Measurements from ENCODE around the gene HMGXB4.

DNA sequence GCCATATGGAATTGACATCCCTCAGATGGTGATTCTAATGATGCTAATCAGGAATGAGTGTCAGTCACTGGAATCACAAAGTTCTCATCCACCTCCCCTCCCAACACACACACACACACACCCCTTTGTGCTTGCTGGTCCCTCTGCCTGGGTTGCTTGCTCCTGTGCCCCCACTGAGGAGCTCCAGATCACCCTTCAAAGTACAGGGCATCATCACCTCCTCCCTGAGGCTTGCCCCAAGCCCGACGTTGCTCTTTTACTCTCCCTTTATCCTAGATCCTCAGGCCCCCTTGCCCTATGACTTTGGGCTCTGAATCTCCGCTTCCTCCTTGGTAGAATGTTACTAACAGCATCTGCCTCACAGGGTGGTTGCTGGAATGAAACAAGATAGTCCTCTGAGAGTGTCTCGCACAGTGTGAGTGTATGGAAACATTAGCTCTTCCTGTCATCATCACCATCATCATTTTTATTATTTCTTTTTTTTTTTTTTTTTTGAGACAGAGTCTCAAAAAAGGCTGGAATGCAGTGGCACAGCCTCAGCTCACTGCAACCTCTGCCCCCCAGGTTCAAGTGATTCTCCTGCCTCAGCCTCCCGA lies 45.8 kb downstream of the HMGXB4 start:
- TF ChIP-seq POLR2A (IDR thresholded peaks at IDR 0.05; ENCODE audit: low read depth), result no peak
- no peak for TF ChIP-seq CTCF (IDR thresholded peaks at IDR 0.05)
- TF ChIP-seq EP300 (IDR thresholded peaks at IDR 0.05), result no peak
- TF ChIP-seq POLR2AphosphoS5 (IDR thresholded peaks at IDR 0.05), result no peak

Measured in esophagus muscularis mucosa (tissue), 4 donors.